ENCODE data around the gene EEPD1. TPM values are rescaled to one million over a fixed set of nuclear protein-coding genes. Genes with fewer than 3 reads are reported as not detected.

Gene EEPD1
- total and polyA plus RNA-seq, 8 donors: 14.0 to 134 (median 19.4) TPM

GRCh38 chr7:36107926-36108631, 45.0 kb upstream of the EEPD1 start:
- no peak for DNase-seq
- Histone ChIP-seq H3K4me3 (no peak overlapping the region), H3K36me3 (no peaks in the 10 kb centered on the region), H3K27ac (no peak overlapping the region), H3K27me3 (no peaks in the 10 kb centered on the region), H3K9me3 (no peaks in the 10 kb centered on the region), H3K4me1 (peaks cover 0 to 4% (median 0%) of the 10 kb centered on the region in 4 donors)
- WGBS, 5 donors: 59 to 83% (median 73%) methylated on average over 4 of the region's 4 CpGs
- TF ChIP-seq EP300 (IDR thresholded peaks at IDR 0.05) (no peak), POLR2AphosphoS5 (IDR thresholded peaks at IDR 0.05) (no peak), CTCF (IDR thresholded peaks at IDR 0.05) (no peak), POLR2A (IDR thresholded peaks at IDR 0.05) (no peak)
- intact Hi-C loops (cut with DNase I; ENCODE audit: low total_unique reads): no loop called here

GRCh38 chr7:36109013-36109627, 43.9 kb upstream of the EEPD1 start:
- H3K9me3 ChIP-seq: no peaks in the 10 kb centered on the region
- TF ChIP-seq EP300 (IDR thresholded peaks at IDR 0.05): no peak
- peak in 2 of 3 donors; percentile 14 to 33 for TF ChIP-seq POLR2AphosphoS5 (IDR thresholded peaks at IDR 0.05)
- intact Hi-C loops (cut with DNase I; ENCODE audit: low total_unique reads): no loop called here
- H3K36me3 ChIP-seq: no peaks in the 10 kb centered on the region
- H3K4me1 ChIP-seq: peaks cover 0 to 4% (median 0%) of the 10 kb centered on the region in 4 donors
- no peaks in the 10 kb centered on the region for H3K27me3 ChIP-seq
- H3K4me3 ChIP-seq: no peak overlapping the region
- H3K27ac ChIP-seq: peak overlapping the region in 4 of 5 donors; percentile 47 to 72 (median 58)
- 54 to 73% (median 62%) methylated on average over 5 to 6 of the region's 6 CpGs for WGBS, 5 donors
- DNase-seq: peak; percentile 31 to 81

- Histone ChIP-seq H3K27me3 (no peaks in the 10 kb centered on the region), H3K9me3 (no peaks in the 10 kb centered on the region), H3K4me1 (peaks cover 0 to 9% (median 2%) of the 10 kb centered on the region in 4 donors), H3K4me3 (no peak overlapping the region), H3K36me3 (no peaks in the 10 kb centered on the region), H3K27ac (no peak overlapping the region)
- 83 to 92% (median 86%) methylated on average over 3 of the region's 3 CpGs for WGBS, 5 donors
- TF ChIP-seq POLR2AphosphoS5 (IDR thresholded peaks at IDR 0.05) (no peak), POLR2A (IDR thresholded peaks at IDR 0.05) (no peak), CTCF (IDR thresholded peaks at IDR 0.05) (no peak), EP300 (IDR thresholded peaks at IDR 0.05) (no peak)
- intact Hi-C loops (cut with DNase I; ENCODE audit: low total_unique reads): no loop called here
- no peak for DNase-seq
Measured at GRCh38 chr7:36110584-36110983, 42.5 kb upstream of the EEPD1 start.

- TF ChIP-seq CTCF (IDR thresholded peaks at IDR 0.05) (no peak), EP300 (IDR thresholded peaks at IDR 0.05) (no peak), POLR2A (IDR thresholded peaks at IDR 0.05) (no peak), POLR2AphosphoS5 (IDR thresholded peaks at IDR 0.05) (no peak)
- intact Hi-C loops (cut with DNase I; ENCODE audit: low total_unique reads): no loop called here
- no peak for DNase-seq
- H3K27ac ChIP-seq: no peak overlapping the region
- H3K9me3 ChIP-seq: no peaks in the 10 kb centered on the region
- no peaks in the 10 kb centered on the region for H3K36me3 ChIP-seq
- H3K4me1 ChIP-seq: peaks cover 9 to 31% (median 15%) of the 10 kb centered on the region in 4 donors
- no peaks in the 10 kb centered on the region for H3K27me3 ChIP-seq
- 74 to 88% (median 81%) methylated on average over 2 of the region's 2 CpGs for WGBS, 5 donors
- H3K4me3 ChIP-seq: no peak overlapping the region
Measured at GRCh38 chr7:36112969-36113368, 40.1 kb upstream of the EEPD1 start.

- 94 to 98% (median 95%) methylated on average over 1 of the region's 1 CpG for WGBS, 5 donors
- no peaks in the 10 kb centered on the region for H3K27me3 ChIP-seq
- H3K9me3 ChIP-seq: no peaks in the 10 kb centered on the region
- H3K27ac ChIP-seq: no peak overlapping the region
- H3K4me3 ChIP-seq: no peak overlapping the region
- H3K4me1 ChIP-seq: peaks cover 15 to 40% (median 16%) of the 10 kb centered on the region in 4 donors
- no peaks in the 10 kb centered on the region for H3K36me3 ChIP-seq
- TF ChIP-seq POLR2AphosphoS5 (IDR thresholded peaks at IDR 0.05) (no peak), CTCF (IDR thresholded peaks at IDR 0.05) (no peak), POLR2A (IDR thresholded peaks at IDR 0.05) (no peak), EP300 (IDR thresholded peaks at IDR 0.05) (no peak)
- DNase-seq: no peak
- intact Hi-C loops (cut with DNase I; ENCODE audit: low total_unique reads): no loop called here
Measured at GRCh38 chr7:36114355-36114754, 38.7 kb upstream of the EEPD1 start.
